ENCODE measurements around the gene CREB3L2.
"Not testable (repeated sequence)": the region's sequence is repeated elsewhere in the genome, so short reads cannot be mapped to it uniquely, and the experiment has no call there.

CREB3L2 gene

DNA sequence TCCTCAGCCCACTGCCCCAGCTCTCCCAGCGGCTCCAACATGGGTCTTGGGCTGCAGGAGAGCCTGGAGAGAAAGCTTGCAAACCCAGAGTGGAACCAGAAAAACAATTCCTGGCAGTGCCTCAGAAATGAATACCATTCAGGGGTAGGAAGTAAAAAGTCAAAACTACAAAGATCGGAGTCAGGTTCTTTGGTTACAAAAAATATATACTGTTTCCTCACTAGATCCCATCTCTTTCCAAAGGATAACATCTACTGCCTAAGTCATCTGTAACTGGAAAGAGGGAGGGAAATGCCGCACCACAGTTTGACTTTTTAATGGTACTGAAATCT is 14.9 kb downstream of the CREB3L2 start:
- no peak for DNase-seq

DNA sequence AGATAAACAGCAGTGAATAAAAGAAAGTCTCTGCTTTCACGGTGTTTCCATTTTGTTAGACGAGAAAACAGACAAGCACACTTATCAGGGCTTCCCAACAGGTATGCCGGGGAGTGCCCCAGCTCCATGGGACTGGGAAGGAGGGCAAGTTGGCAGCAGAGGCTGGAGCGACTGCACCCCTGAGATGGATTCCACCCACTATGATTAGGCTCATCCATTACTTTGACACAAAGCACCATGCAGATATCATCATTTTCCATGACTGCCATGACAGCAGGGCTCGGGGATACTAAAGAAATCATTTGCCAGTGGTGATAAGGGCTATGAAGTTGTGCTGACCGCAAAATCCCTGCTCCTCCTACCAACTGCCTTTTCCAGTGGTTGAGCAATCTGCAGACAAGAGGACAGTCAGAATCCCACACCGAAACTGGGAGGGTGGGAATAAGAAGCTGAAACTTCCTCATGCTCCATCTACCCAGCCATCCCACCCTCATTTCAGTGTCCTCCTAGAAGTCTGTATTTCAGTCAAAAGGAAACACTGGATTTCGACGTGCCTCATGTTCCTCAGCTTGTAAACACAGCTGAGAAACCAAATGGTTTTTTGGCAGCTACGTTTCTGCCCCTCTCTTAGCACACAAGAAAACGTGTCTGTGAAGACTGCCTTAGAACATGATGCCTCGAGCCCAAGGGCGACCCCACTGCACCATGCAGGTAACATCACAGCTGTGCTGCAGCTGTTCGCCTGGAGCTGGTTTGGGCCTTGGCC is 15.5 kb downstream of the CREB3L2 start:
- DNase-seq, result no peak

DNA sequence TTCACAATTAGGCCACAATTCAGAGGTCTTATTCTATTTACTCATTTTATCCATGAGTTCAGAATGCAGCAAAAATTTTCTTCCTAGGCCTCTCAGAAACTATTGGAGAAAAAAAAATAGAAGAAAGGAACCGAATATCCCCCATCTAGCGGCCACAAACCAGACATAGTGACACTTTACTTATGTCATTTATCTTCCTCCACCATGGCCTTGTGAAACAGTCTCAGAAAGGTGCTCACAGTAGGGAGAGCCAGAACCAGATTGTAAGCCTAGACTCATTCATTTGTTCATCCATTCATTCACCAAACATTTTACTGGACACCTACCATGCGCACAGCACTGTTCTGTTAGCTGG is 16.0 kb downstream of the CREB3L2 start:
- no peak for DNase-seq

DNA sequence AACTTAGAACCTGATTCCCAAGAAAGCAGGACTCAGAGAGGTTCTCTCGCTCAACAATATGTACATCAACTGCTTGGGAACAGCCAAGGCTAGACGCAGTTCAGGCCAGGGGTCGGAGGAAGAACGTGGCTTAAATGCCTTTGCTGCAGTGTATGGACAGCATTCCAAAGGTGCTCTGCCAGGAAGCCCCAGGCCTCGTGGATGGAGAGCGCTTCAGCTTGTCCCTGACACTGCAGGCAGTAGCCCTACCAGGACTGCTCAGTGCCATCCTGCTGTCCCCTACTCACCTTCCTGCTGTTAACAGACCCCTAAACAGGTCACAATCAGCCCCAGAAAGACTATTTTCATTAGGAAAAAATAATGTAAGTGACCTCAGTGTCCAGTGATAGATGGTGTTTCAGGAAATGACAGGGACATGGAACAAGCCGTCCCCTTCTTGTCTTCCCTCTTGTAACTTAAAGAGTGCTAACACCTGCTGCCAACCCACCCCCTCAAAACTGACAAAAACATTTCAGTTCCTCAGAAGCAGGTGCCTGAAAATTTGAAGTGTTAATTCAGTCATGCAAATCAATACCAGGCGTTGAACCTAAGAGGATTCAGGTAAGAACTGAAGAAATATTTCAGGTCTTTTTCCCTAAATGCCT is 16.5 kb downstream of the CREB3L2 start:
- DNase-seq, result no peak

DNA sequence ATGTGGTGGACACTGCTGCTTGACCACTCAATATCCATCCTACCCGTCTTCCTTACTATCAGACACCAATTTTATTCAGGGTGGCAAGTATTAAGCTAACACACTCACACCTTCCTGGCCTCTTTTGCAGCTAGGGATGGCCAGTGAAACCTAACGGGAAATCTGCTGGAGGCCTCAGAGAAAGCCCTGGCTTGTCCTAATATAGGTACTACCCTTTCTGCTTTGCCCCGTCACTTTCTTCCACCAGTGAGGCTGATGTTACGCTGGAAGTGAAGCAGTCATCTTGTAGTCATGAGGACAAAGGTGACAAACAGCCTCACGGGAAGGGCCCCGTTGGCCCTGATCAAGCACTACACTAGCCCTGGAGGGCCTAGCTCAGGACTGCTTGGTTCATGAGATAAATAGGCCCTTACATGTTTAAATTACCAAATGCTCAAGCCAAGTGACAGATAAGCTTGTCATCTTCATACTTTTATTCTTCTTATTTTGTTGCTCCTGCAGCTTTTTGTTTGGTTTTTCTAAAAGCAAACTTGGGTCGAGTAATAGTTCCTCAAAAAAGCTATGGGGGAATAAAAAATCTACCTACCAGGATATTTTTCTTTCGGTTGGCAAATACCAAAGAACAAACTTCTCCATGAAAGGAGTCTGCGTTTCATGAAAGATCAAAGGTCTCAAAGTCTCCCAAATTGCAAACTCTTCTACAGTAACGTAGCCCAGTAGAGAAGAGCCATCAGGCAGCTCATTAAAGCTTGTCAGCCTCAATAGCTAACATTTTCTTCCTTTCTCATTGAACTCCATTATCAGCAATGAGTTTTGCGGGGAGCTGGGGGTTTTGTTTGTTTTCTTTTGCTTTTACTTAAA is 17.5 kb downstream of the CREB3L2 start:
- no peak for DNase-seq

DNA sequence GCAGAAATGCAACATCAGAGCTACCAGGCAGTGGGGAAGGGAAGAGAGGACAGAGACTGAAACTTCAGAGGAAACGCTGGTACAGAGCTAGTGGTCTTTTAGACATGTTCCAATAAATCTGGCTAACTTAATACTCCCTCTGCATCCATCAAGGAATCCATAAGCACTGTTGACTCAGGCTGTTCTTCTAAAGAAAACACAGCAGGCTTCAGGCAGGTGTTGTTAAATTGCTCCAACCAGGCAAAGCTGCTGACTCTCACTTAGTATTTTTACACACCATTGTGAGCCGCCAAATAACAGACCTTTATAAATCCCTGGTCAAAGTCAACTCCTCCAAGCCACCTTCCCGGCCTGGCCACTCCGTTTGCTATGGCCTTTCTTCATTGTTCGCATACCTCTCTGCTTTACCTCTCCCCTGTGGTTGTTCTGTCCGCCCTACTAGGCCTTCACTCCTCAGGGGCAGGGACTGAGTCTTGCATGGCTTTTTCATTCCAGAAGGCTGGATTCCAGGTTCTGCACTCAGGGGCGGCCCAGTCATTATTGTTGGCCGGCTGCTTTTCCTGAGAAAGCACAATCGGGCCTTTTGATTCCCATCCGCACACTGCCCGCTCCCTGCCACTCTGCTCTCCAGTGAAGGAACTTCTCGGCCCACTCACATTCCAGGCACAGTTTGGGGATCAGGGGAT is 18.4 kb downstream of the CREB3L2 start:
- DNase-seq, result no peak

DNA sequence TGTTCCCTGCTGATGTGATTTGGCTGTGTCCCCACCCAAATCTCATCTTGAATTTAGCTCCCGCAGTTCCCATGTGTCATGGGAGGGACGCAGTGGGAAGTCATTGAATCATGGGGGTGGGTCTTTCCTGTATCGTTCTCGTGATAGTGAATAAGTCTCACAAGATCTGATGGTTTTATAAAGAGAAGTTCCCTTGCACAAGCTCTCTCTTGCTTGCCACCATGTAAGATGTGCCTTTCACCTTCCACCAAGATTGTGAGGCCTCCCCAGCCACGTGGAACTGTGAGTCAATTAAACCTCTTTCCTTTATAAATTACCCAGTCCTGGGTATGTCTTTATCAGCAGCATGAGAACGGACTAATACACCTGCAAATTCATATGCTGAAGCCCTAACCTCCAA is 19.5 kb downstream of the CREB3L2 start:
- DNase-seq, result not testable (repeated sequence)

DNA sequence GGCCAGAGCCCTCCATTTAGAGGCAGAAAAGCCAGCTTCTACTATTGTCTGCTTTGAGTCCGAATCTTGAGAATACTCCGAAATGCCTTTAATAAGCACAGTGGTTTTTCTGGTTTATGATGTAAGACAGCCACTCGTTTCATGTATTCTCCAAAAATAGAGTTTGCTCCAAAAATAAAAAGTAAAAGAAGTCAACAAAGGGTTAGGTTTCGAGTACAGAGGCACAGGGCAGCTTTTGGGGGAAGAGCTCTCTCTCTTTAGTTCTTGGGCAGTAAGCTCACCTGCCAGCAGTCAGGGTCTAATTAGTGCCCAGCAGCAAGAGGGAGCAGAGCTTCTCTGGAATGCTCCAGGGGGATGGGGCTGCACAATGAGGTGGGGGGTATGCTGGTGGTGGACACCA is 20.2 kb downstream of the CREB3L2 start:
- no peak for DNase-seq

DNA sequence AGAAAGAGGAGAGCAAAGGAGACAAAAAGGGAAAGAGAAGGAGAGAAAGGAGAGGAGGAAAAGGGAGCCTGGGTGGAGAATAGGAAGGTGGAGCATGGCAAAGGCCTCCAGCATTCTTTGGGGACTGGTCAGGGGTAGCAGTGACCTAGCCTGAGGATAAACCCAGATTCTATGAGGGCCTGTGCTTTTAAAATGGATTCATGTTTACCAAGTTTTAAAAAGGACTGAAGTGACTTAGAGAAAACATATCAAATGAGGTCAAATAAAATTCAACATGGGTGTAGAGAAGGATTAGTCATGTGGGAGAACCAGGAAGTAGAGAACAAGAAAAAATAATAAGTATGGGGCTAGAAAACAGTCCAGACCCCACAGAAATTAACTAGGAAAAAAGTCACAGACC is 20.7 kb downstream of the CREB3L2 start:
- DNase-seq, result no peak

DNA sequence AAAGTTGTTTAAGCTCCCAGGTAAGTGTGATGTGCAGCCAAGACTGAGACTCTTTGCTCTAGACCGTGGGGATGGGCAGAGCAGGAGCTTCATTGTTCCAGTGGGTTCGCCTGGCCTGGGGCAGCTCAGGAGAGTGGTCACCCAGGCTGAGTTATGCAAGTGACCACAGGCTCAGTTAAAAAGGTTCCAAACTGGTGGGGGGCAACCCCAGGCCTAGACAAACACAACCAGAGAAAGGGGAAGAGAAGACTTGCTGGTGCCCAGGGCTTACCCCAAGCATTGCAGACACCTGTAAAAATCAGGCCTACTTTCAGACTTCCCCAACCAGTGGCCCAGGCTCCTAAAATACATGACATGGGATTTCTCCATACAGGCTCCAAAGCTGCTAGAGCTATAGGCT is 21.6 kb downstream of the CREB3L2 start:
- DNase-seq, result no peak

DNA sequence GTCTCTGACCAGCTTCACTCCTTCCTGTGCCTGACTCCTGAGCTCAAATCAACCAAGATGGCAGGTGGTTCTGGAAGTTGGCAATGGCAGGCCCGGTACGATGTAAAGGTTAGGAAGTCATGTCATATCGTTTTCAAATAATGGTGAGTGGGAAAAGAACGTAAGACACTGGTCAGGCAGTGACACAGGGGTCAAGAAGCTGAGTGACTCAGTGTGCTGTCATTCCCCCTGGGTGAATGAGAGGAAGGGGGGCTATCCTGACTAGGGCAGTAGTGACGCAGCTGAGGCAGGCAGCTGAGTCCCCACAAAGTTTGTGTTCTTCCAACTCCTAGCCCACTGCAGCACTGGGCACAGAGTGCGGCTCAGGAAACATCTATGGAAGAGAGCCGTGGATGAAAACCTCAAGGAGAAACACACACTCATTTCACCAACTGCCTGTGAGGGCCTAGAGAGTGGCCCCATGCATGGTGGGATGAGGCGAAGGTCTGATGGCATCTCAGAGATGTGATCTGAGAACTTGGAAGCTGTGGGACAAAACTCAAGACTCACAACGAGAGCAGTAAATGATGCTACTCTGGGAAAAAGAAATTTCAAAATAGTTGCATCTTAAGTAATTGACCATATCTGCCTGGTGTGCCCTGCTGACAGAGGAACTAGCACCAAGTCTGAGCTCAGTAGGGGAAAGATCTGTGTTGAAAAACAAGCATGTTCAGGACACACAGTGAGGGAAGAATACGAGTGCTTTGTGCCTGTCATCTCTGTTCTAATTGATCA is 23.2 kb downstream of the CREB3L2 start:
- no peak for DNase-seq

DNA sequence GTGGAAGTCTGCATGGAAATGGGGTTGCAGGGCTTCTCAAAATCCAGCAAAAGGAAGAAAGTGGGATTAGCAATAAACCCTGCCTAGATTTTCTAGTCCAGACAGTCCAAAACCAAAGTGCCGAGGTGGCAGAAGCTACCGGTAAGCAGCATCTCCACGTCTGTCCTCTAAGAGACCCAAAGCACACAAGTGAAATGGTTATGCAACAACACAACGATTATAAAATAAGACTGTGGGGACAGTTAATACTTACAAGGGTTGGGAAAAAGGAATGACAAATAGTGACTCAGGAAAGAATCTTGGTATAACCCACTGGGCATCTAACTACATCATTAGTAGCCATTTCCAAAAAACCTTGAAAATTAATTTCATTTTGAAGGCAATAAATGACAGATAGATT is 24.7 kb downstream of the CREB3L2 start:
- no peak for DNase-seq

DNA sequence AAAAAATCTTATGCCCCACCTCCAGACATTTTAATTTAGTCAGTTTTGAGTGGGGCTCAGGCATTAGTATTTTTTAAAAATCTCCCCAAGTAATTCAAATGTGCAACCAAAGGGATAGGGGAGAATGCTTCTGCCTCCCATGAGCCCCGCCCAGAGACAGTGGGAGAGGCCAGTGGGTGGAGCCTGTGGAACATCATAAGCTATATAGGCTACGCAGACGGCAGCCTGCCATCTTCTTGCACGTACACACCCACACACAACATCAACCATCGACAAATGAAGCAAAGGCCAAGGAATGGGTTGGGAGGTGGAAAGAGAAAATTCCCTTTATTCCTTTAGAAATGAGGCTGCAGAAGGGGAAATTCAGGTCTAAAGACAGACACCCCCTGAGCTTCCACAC is 25.2 kb downstream of the CREB3L2 start:
- no peak for DNase-seq

DNA sequence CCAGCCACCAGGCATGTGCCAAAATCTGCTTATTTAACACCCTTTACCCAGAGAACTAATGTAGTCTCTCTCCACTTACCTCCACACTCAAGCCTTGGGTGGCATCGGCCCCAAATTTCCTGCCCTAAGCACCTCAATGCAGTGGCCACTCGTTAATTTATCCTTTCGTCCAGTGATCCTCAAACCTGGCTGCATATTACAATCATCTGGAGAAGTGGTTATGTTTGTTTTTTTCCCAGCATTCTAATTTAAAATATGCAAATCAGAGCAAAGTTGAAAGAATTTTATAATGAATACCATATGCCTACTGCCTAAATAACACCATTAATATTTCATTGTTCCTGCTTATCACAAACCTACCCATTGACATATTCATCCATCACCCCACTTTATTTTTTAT is 25.7 kb downstream of the CREB3L2 start:
- no peak for DNase-seq

DNA sequence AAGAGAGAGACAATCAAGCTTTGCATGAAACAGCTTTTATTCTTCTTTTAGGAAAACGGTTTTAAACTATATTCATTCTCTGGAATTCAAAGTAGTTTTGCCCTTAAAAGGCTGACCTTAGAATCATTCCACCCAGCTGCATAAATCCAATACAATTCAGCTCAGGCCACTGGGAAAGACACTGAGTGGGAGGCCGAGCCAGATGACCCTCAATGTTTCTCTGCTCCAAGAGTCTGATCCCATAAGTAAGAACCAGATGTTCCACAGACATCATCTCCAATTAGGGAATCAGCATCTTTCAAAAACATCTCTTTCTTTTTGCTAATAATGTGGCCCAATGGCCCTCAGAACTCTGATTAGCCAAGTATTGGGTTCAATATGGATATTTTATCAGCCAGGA is 26.1 kb downstream of the CREB3L2 start:
- no peak for DNase-seq

DNA sequence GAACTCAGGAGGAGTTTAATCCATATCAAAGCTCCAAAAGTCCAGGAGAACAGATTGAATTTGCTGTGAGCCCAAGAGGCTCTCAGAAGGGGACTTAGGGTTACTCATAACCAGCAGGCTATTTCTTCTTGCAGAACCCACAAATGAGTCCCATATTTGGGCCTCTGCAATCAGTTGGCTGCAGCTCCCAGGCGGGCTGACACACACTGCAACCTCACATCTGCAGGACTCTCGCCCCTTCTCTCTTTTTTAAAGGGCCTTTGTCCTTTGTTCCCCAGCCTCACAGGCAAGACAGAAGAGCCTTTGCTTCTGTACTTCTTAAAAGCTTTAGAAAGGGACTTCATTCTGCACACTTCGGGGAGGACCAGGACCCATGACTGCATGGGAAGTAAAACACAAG is 26.7 kb downstream of the CREB3L2 start:
- no peak for DNase-seq

DNA sequence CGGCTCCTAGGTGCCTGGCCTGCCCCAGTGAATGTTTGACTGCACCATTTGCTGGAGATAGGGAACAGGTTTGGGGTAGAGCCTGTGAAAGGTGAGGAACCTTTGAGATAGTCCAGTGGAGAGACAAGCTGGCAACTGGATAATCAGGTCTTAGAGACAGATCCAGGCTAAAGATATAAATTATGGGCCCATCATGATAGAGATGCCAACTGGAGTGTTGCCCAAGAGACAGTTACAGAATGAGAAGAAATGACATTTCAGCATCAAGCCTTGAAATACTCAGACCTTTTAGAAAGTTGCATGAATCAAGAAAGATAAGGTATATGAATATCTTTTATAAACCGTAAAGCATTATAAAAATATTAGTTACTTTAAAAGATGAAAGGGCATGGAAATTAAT is 27.1 kb downstream of the CREB3L2 start:
- DNase-seq, result no peak

DNA sequence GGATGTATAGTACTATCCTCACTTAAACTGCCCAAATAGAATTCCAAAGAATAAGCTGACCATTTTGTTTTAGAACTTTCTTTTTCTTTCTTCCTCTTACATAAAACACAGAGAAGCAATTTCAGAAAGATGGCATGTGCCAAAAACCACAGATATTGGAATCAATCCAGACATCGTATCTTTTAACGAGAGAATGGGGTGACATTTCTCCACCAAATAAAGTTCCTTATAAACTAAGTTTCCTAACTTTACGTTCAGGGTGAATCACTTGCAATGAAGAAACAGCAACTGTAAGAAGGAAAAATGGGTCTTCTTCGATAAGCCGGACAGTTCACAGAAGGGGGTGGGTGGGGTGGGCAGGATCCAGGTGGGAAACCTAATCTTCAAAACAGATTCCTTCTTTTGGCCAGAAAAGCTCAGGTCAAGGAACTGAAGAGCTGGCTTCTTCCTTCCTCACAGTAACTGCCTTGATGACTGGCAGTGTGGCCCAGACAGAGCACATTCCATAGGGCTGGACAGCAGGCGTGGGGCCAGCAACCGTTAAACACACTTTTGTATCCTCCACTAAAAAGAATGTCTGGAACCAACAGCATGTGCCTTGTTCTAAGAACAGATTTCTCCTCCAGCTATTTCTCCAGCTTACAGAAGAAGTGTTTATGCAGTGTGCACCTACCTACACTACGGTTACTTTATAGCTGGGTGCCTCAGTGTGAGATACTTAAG is 31.5 kb downstream of the CREB3L2 start:
- no peak for DNase-seq

DNA sequence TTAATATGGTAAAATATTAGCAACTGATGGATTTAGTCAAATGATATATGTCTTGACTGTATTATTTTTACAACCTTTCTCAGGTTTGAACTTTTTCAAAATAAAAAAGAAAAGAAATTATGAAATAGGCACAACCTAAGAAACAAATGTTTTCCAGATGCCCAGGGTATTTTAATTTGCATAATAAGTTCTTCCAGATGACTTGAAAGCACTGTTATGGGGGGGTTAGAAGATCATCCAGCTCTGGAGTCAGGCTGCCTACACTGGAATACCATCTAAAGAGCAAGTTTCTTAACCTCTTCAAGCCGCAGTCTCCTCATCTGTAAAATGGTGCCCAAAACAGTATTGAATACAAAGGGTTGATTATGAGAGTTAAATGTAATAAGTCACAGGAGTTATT is 32.1 kb downstream of the CREB3L2 start:
- no peak for DNase-seq

DNA sequence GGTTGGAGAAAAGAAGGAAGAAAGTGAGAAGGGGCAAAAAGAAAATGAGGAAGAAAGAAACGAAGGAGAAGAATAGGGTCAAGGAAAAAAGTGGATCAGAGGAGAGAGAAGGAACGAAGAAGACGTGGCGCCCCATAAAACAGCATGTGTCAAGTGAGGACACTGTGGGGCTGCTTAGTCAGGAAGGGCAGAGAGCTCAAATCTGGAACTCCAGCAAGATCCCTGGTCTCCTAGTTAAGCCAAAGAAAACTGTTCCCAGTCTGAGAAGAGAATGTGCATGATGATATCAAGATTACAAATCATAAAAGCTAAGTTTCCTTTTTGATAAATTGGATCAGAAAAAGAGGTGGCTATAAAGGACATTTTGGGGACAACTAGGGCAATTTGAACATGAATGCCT is 33.0 kb downstream of the CREB3L2 start:
- DNase-seq, result no peak

DNA sequence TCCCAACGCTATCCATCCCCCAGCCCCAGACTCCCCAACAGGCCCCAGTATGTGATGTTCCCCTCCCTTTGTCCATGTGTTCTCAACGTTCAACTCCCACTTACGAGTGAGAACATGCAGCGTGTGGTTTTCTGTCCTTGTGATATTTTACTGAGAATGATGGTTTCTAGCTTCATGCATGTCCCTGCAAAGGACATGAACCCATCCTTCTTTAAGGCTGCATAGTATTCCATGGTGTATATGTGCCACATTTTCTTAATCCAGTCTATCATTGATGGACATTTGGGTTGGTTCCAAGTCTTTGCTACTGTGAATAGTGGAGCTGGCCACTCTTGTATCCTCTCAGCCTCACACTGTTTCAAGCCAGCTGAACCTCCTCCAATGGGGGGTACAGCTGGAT is 33.5 kb downstream of the CREB3L2 start:
- DNase-seq, result not testable (repeated sequence)
